SK-N-SH treated with all-trans-retinoic acid at 6 μM for 48 hours (cell line): ENCODE results near the gene ESF1.

ENCODE experiments used
- ATAC-seq: fragments of 200-7000 bp; cut with Tn5 transposase; 3 replicates; pipeline ENCODE4 v1.9.1; 2020; ENCODE audit warnings: mild to moderate bottlenecking, moderate library complexity
- CSDC2 ChIP-seq: fragments of 250-450 bp; sonication (Bioruptor Pico); IDR thresholded peaks from 2 replicates; pipeline ENCODE4 v1.5.0; 2020; ENCODE audit warnings: mild to moderate bottlenecking, moderate library complexity
- CSRNP3 ChIP-seq: fragments of 250-450 bp; sonication (Bioruptor Pico); IDR thresholded peaks from 2 replicates; pipeline ENCODE4 v1.5.1; 2021; ENCODE audit warnings: mild to moderate bottlenecking, moderate library complexity
- ISL1 ChIP-seq: fragments of 250-450 bp; sonication (Bioruptor Pico); IDR thresholded peaks from 2 replicates; pipeline ENCODE4 v2.1.2; 2022; ENCODE audit warnings: mild to moderate bottlenecking, moderate library complexity
- OSR1 ChIP-seq: fragments of 250-450 bp; sonication (Bioruptor Pico); IDR thresholded peaks from 2 replicates; pipeline ENCODE4 v1.8.0; 2022; ENCODE audit warnings: moderate library complexity, mild to moderate bottlenecking, inconsistent platforms
- PATZ1 ChIP-seq: fragments of 250-450 bp; sonication (Bioruptor Pico); IDR thresholded peaks from 2 replicates; pipeline ENCODE4 v1.8.0; 2020; ENCODE audit warnings: mild to moderate bottlenecking, moderate library complexity, borderline replicate concordance
- POU6F1 ChIP-seq: fragments of 250-450 bp; sonication (Bioruptor Pico); IDR thresholded peaks from 2 replicates; pipeline ENCODE4 v1.8.0; 2021; ENCODE audit warnings: low read depth, mild to moderate bottlenecking, moderate library complexity, borderline replicate concordance
- RARB ChIP-seq: fragments of 250-450 bp; sonication (Bioruptor Pico); IDR thresholded peaks from 2 replicates; pipeline ENCODE4 v1.8.0; 2021; ENCODE audit warnings: mild to moderate bottlenecking, moderate library complexity
- SNAI2 ChIP-seq: fragments of 250-450 bp; sonication (Bioruptor Pico); IDR thresholded peaks from 2 replicates; pipeline ENCODE4 v1.5.0; 2020; ENCODE audit warnings: mild to moderate bottlenecking, moderate library complexity
- TCF4 ChIP-seq: fragments of 250-450 bp; sonication (Bioruptor Pico); IDR thresholded peaks from 2 replicates; pipeline ENCODE4 v1.8.0; 2021; ENCODE audit warnings: mild to moderate bottlenecking, moderate library complexity, borderline replicate concordance
- TOX ChIP-seq: fragments of 250-450 bp; sonication (Bioruptor Pico); IDR thresholded peaks from 2 replicates; pipeline ENCODE4 v1.8.0; 2021; ENCODE audit warnings: mild to moderate bottlenecking, moderate library complexity, borderline replicate concordance
- TSHZ2 ChIP-seq: fragments of 250-450 bp; sonication (Bioruptor Pico); IDR thresholded peaks from 2 replicates; pipeline ENCODE4 v1.5.0; 2020; ENCODE audit warnings: mild to moderate bottlenecking, moderate library complexity
- ZFP3 ChIP-seq: fragments of 250-450 bp; sonication (Bioruptor Pico); IDR thresholded peaks from 2 replicates; pipeline ENCODE4 v1.5.0; 2020; ENCODE audit warnings: mild to moderate bottlenecking, moderate library complexity
- ZFP30 ChIP-seq: fragments of 450-650 bp; formaldehyde crosslinking; IDR thresholded peaks from 2 replicates; pipeline ENCODE4 v1.5.0; 2022; ENCODE audit warnings: mild to moderate bottlenecking, moderate library complexity
- ZNF70 ChIP-seq: fragments of 450-650 bp; formaldehyde crosslinking; IDR thresholded peaks from 2 replicates; pipeline ENCODE4 v1.5.0; 2020; ENCODE audit warnings: mild to moderate bottlenecking, moderate library complexity
- ZNF8 ChIP-seq: fragments of 450-650 bp; formaldehyde crosslinking; IDR thresholded peaks from 2 replicates; pipeline ENCODE4 v1.5.0; 2020; ENCODE audit warnings: mild to moderate bottlenecking, moderate library complexity

The ESF1 gene

DNA sequence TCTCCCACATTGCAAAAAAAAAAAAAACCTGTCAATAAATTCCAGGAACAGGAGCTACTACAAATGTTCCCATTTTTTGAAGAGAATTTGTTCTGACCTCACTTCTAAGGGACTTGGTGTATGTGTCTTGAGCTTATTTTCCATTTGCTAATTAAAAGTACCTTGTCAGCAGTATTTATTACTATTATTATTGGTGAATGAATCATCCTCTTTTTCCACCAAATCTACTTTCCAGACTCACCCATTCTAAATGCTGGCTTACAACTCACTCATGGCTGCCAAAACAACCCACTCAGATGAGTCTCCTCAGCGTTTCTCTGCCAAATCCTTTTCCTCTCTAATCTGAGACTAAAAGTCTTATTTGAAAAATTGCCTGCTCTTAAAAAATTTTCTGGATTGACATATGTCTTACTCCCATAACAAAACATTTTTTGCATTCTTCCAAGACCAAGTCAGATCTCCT lies 112.8 kb downstream of the ESF1 start:
- ATAC-seq = peak; percentile 56; the same call in 1 of the 3 replicates
- TF ChIP-seq ZNF8 (no peak), ISL1 (CRISPR knock-in tag) (peak; percentile 94)

DNA sequence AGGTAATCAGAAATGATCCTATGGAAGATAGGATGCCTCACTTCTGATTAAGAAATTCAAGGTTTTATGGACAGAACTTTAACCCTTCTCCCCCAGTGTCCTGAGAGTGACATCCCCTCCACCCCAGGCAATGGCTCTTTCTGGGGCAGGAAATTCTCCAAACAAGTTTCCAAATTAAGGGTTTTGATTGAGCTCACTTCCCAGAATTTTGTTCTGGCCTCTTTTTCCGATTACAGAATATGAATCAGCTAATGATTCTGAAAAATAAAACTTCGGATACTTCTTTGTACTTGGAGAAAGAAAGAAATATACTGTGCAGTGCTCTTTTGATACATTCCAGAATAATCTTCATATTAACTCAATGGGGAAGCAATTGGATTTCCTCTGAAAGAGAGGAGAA lies 113.2 kb downstream of the ESF1 start:
- TF ChIP-seq PATZ1 (CRISPR knock-in tag) = no peak
- TF ChIP-seq ZNF8 = no peak
- no peak for TF ChIP-seq ISL1 (CRISPR knock-in tag)
- no peak for TF ChIP-seq POU6F1 (CRISPR knock-in tag)
- TF ChIP-seq SNAI2 (CRISPR knock-in tag) = no peak
- TF ChIP-seq CSRNP3 = no peak
- TF ChIP-seq ZFP30 (CRISPR knock-in tag) = no peak
- TF ChIP-seq TCF4 (CRISPR knock-in tag) = no peak
- TF ChIP-seq TSHZ2 = no peak
- no peak for TF ChIP-seq CSDC2 (CRISPR knock-in tag)
- no peak for TF ChIP-seq OSR1 (CRISPR knock-in tag)
- TF ChIP-seq, all 23 proteins: peak for 0
- no peak for ATAC-seq

DNA sequence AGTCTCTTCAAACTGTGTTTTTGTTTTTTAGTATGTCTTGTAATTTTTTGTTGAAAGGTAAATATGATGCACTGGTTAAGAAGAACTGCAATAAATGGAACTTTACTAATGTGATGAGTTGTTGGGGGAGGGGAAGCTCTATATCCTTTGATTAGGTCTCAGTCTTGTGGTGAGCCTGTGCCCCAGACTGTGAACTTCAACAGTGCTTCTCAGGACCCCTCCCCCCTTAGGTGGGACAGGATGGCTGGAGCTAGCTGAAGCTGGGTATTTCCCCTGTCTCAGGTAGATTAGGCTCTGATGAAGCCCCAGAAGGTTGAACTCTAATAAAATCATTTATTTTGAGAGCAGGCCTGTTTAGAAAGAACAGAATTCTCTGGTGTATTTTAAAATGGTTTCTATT lies 114.6 kb downstream of the ESF1 start:
- TF ChIP-seq PATZ1 (CRISPR knock-in tag) (no peak), POU6F1 (CRISPR knock-in tag) (no peak)

DNA sequence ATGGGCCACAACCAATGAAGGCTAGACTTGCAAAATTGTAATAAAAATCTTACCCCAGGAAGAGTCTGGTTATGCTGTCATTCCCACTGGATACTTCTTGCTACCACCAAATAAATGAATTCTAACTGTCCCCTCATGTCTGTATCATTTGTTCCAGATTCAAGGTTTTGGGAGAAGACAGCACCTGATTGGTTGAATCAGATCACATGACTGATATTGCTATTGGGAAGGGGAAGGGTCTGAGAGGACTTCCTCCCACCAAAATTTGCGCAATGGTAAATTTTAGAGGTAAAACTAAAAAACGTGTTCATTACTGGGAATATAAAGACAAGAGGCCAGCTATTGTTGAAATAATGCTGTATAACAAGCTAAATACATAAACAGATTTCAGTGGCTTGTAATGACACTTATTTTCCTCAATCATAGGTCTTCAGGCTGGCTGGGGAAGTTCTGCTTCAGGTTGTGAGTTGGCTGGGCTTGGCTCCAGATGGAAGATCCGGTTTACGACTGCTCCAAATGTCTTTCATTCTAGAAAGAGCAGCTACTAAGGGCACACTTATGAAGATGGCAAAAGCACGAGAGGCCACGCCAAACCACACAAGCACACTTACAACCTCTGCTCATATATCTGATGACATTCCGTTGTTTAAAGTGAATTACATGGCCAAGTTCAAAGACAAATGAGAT lies 118.9 kb downstream of the ESF1 start:
- no peak for ATAC-seq
- TF ChIP-seq TOX (no peak), SNAI2 (CRISPR knock-in tag) (no peak), ZNF70 (CRISPR knock-in tag) (no peak), PATZ1 (CRISPR knock-in tag) (no peak), ZFP3 (CRISPR knock-in tag) (no peak), RARB (CRISPR knock-in tag) (no peak), ZFP30 (CRISPR knock-in tag) (no peak), OSR1 (CRISPR knock-in tag) (no peak), TSHZ2 (no peak)

More for the DNA sequence above, 114.6 kb downstream of the ESF1 start:
- no peak for ATAC-seq
